ENCODE results near the gene CBLL2. TPM values are rescaled to one million over a fixed set of nuclear protein-coding genes. Genes with fewer than 3 reads are reported as not detected.

The CBLL2 gene
- total RNA-seq, 1 experiment from 2014 or later: not detected

DNA sequence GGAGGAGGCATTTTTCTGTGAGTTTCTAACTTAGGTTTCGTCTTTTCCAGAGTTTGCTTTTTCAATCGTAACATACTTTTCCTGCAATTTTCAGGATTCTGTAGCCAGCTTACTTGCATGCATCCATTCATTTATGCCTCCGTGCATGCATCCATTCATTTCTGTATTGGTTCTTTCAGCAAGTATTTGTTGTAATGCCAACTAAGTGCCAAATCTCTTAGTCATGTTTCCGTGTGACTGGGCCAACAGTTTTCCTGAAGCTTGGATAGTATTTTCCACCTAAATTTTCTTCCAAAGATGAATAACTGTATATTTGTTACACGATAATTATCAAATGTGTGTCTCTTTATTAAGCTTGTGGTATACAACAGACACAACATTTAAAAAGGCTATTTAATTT is 41.5 kb downstream of the CBLL2 start:
- H3K4me1 ChIP-seq: no peaks in the 10 kb centered on the region
- TF ChIP-seq, protein P1, sequence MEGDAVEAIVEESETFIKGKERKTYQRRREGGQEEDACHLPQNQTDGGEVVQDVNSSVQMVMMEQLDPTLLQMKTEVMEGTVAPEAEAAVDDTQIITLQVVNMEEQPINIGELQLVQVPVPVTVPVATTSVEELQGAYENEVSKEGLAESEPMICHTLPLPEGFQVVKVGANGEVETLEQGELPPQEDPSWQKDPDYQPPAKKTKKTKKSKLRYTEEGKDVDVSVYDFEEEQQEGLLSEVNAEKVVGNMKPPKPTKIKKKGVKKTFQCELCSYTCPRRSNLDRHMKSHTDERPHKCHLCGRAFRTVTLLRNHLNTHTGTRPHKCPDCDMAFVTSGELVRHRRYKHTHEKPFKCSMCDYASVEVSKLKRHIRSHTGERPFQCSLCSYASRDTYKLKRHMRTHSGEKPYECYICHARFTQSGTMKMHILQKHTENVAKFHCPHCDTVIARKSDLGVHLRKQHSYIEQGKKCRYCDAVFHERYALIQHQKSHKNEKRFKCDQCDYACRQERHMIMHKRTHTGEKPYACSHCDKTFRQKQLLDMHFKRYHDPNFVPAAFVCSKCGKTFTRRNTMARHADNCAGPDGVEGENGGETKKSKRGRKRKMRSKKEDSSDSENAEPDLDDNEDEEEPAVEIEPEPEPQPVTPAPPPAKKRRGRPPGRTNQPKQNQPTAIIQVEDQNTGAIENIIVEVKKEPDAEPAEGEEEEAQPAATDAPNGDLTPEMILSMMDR (IDR thresholded peaks at IDR 0.05; ENCODE audit: insufficient read depth in 1 of 2, low read depth in 1 of 2, low read length in 1 of 2, severe bottlenecking in 1 of 2, unreplicated experiment in 1 of 2): no peak
- ChIA-PET POLR2A (no interaction called here), CTCF (no interaction called here)
- Mint-ChIP-seq H3K36me3 (ENCODE audit: insufficient read depth, unreplicated experiment) (no peaks in the 10 kb centered on the region), H3K27me3 (ENCODE audit: insufficient read depth, unreplicated experiment) (peaks cover 13% of the 10 kb centered on the region), H3K4me1 (ENCODE audit: low read depth, unreplicated experiment) (no peaks in the 10 kb centered on the region), H3K4me3 (ENCODE audit: unreplicated experiment) (no peak overlapping the region), H3K9me3 (ENCODE audit: unreplicated experiment) (no peaks in the 10 kb centered on the region), H3K27ac (ENCODE audit: unreplicated experiment) (no peak overlapping the region)
- intact Hi-C loops (cut with micrococcal nuclease; ENCODE audit: unreplicated experiment): no loop called here
- no peak for DNase-seq
- H3K27me3 ChIP-seq (replicated peaks; ENCODE audit: control insufficient read depth, insufficient read depth, low read length): no peaks in the 10 kb centered on the region
- no TSS peak for BruUV-seq (replicated peaks)
- no peaks in the 10 kb centered on the region for H3K9me3 ChIP-seq
- H3K36me3 ChIP-seq (ENCODE audit: control insufficient read depth, insufficient read depth, low read length): no peaks in the 10 kb centered on the region
- H3K4me3 ChIP-seq (ENCODE audit: low read depth, low read length): no peak overlapping the region

DNA sequence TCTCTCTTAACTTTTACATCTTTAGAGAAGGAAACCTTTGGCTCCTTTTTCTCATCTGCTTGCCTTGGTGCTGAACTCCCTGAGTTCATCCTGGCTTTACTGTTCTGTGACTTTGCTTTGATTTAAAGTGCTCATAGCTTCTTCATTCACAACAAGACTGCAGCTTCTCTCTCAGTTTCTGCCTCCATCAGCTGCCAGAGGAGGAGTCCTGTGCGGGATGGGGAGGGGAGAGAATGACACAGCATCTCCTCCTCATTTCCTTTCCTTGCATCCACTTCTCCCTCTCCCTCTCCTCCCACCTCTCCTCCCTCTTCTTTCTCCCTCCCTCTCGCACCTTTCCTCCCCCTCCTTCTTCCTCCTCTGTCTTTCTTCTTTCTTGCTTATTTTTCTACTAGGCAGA is 42.0 kb downstream of the CBLL2 start:
- Histone ChIP-seq H3K36me3 (ENCODE audit: control insufficient read depth, insufficient read depth, low read length) (no peaks in the 10 kb centered on the region), H3K4me3 (ENCODE audit: low read depth, low read length) (no peak overlapping the region), H3K9me3 (no peaks in the 10 kb centered on the region), H3K4me1 (no peaks in the 10 kb centered on the region), H3K27me3 (replicated peaks; ENCODE audit: control insufficient read depth, insufficient read depth, low read length) (no peaks in the 10 kb centered on the region)
- Mint-ChIP-seq H3K27ac (ENCODE audit: unreplicated experiment) (no peak overlapping the region), H3K9me3 (ENCODE audit: unreplicated experiment) (no peaks in the 10 kb centered on the region), H3K27me3 (ENCODE audit: insufficient read depth, unreplicated experiment) (peaks cover 10% of the 10 kb centered on the region), H3K4me1 (ENCODE audit: low read depth, unreplicated experiment) (no peaks in the 10 kb centered on the region), H3K36me3 (ENCODE audit: insufficient read depth, unreplicated experiment) (no peaks in the 10 kb centered on the region), H3K4me3 (ENCODE audit: unreplicated experiment) (no peak overlapping the region)
- TF ChIP-seq, protein P1 (IDR thresholded peaks at IDR 0.05; ENCODE audit: insufficient read depth in 1 of 2, low read depth in 1 of 2, low read length in 1 of 2, severe bottlenecking in 1 of 2, unreplicated experiment in 1 of 2): no peak
- CTCF ChIA-PET: no interaction called here
- POLR2A ChIA-PET: no interaction called here
- no peak for DNase-seq
- intact Hi-C loops (cut with micrococcal nuclease; ENCODE audit: unreplicated experiment): no loop called here
- BruUV-seq (replicated peaks): no TSS peak

DNA sequence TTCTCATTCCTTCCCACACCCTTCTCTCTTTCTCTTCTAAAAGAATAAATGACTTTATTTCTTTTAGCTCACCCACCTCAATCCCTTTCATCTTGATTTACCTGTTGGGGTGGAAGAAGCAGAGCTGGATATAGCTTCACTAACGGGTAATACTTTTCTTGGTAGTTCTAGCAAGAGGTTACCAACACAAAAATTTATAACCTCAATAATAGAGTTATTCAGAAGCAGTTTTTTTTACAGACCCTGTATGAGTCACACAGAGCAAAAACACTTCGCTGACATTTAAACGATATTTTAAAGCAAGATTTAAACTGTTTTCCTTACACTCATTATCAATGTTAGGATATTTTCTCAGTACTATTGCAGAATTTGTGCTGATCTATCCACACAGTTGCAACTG is 42.4 kb downstream of the CBLL2 start:
- ChIA-PET CTCF (no interaction called here), POLR2A (no interaction called here)
- TF ChIP-seq, protein P1 (IDR thresholded peaks at IDR 0.05; ENCODE audit: insufficient read depth in 1 of 2, low read depth in 1 of 2, low read length in 1 of 2, severe bottlenecking in 1 of 2, unreplicated experiment in 1 of 2): no peak
- Histone ChIP-seq H3K36me3 (ENCODE audit: control insufficient read depth, insufficient read depth, low read length) (no peaks in the 10 kb centered on the region), H3K4me1 (no peaks in the 10 kb centered on the region), H3K27me3 (replicated peaks; ENCODE audit: control insufficient read depth, insufficient read depth, low read length) (no peaks in the 10 kb centered on the region), H3K4me3 (ENCODE audit: low read depth, low read length) (no peak overlapping the region), H3K9me3 (no peaks in the 10 kb centered on the region)
- H3K27me3 Mint-ChIP-seq (ENCODE audit: insufficient read depth, unreplicated experiment): peaks cover 9% of the 10 kb centered on the region
- H3K4me1 Mint-ChIP-seq (ENCODE audit: low read depth, unreplicated experiment): no peaks in the 10 kb centered on the region
- no peak overlapping the region for H3K4me3 Mint-ChIP-seq (ENCODE audit: unreplicated experiment)
- no peak for DNase-seq
- no peaks in the 10 kb centered on the region for H3K36me3 Mint-ChIP-seq (ENCODE audit: insufficient read depth, unreplicated experiment)
- intact Hi-C loops (cut with micrococcal nuclease; ENCODE audit: unreplicated experiment): no loop called here
- no peaks in the 10 kb centered on the region for H3K9me3 Mint-ChIP-seq (ENCODE audit: unreplicated experiment)
- no TSS peak for BruUV-seq (replicated peaks)
- H3K27ac Mint-ChIP-seq (ENCODE audit: unreplicated experiment): no peak overlapping the region

All from Caco-2 (cell line).